Astrocyte (in vitro differentiated cells and primary cell): ENCODE measurements around the gene DNAJB1. TPM values are rescaled to one million over a fixed set of nuclear protein-coding genes. Genes with fewer than 3 reads are reported as not detected.
"Not testable (repeated sequence)": the region's sequence is repeated elsewhere in the genome, so short reads cannot be mapped to it uniquely, and the experiment has no call there.

Experiments
- DNase-seq: peaks from one replicate; pipeline ENCODE4 v3.0.0-alpha.2; 2010; ENCODE audit warnings: low read depth
- FAIRE-seq: peaks from 2 replicates; lab custom pipeline; 2011; peaks lifted over from hg19 to GRCh38; lab: Jason Lieb, UNC
- H2AFZ ChIP-seq: 2 replicates; pipeline ENCODE4 v1.6.0; 2012; ENCODE audit warnings: low read depth, low read length, inconsistent platforms
- H3K27ac ChIP-seq: 2 replicates; pipeline ENCODE4 v1.5.1; 2011; ENCODE audit warnings: low read depth, low read length, inconsistent platforms
- H3K27me3 ChIP-seq: 2 replicates; pipeline ENCODE4 v1.6.0; 2011; ENCODE audit warnings: low read length, inconsistent platforms; ENCODE audit not compliant: insufficient read depth
- H3K36me3 ChIP-seq: 2 replicates; pipeline ENCODE4 v1.5.1; 2011; ENCODE audit warnings: low read length, inconsistent platforms; ENCODE audit not compliant: insufficient read depth
- H3K4me1 ChIP-seq: 2 replicates; pipeline ENCODE4 v1.5.1; 2011; ENCODE audit warnings: low read length, inconsistent platforms; ENCODE audit not compliant: insufficient read depth
- H3K4me2 ChIP-seq: 2 replicates; pipeline ENCODE4 v1.6.0; 2012; ENCODE audit warnings: low read length, inconsistent platforms
- H3K4me3 ChIP-seq: 2 replicates; pipeline ENCODE4 v1.5.1; 2011; ENCODE audit warnings: low read depth, mild to moderate bottlenecking, low read length, inconsistent platforms; ENCODE audit not compliant: insufficient read depth
- H3K79me2 ChIP-seq: 2 replicates; pipeline ENCODE4 v1.6.0; 2012; ENCODE audit warnings: mild to moderate bottlenecking, low read length, inconsistent platforms; ENCODE audit not compliant: insufficient read depth
- H3K9ac ChIP-seq: 2 replicates; pipeline ENCODE4 v1.6.0; 2012; ENCODE audit warnings: mild to moderate bottlenecking, low read length, inconsistent platforms
- H3K9me3 ChIP-seq: 2 replicates; pipeline ENCODE4 v1.5.1; 2012; ENCODE audit warnings: low read depth, mild to moderate bottlenecking, low read length, inconsistent platforms; ENCODE audit not compliant: insufficient read depth
- H4K20me1 ChIP-seq: 2 replicates; pipeline ENCODE4 v1.6.0; 2012; ENCODE audit warnings: low read length, inconsistent platforms; ENCODE audit not compliant: insufficient read depth
- H3K27ac Mint-ChIP-seq: one replicate; pipeline ENCODE4 v1.8.0; 2021; ENCODE audit warnings: mild to moderate bottlenecking, mixed read lengths; ENCODE audit not compliant: unreplicated experiment
- H3K27me3 Mint-ChIP-seq: one replicate; pipeline ENCODE4 v1.8.0; 2021; ENCODE audit warnings: low read depth, mixed read lengths; ENCODE audit not compliant: unreplicated experiment
- H3K36me3 Mint-ChIP-seq: one replicate; pipeline ENCODE4 v1.8.0; 2021; ENCODE audit warnings: low read depth, mixed read lengths; ENCODE audit not compliant: unreplicated experiment
- H3K4me1 Mint-ChIP-seq: one replicate; pipeline ENCODE4 v1.8.0; 2021; ENCODE audit warnings: low read depth, mixed read lengths; ENCODE audit not compliant: unreplicated experiment
- H3K4me3 Mint-ChIP-seq: one replicate; pipeline ENCODE4 v1.8.0; 2021; ENCODE audit warnings: mild to moderate bottlenecking, moderate library complexity, mixed read lengths; ENCODE audit not compliant: unreplicated experiment
- H3K9me3 Mint-ChIP-seq: one replicate; pipeline ENCODE4 v1.8.0; 2021; ENCODE audit warnings: mild to moderate bottlenecking, mixed read lengths; ENCODE audit not compliant: unreplicated experiment
- CTCF ChIP-seq: IDR thresholded peaks from 2 replicates; pipeline ENCODE4 v1.5.1; 2011; ENCODE audit warnings: low read depth, mild to moderate bottlenecking, inconsistent platforms, low read length, moderate library complexity; ENCODE audit not compliant: insufficient read depth
- EZH2 ChIP-seq: IDR thresholded peaks from 2 replicates; pipeline ENCODE4 v1.6.1; 2012; ENCODE audit warnings: mild to moderate bottlenecking, low read length, inconsistent platforms; ENCODE audit not compliant: insufficient read depth
- total RNA-seq: library from RNA; stranded (reverse); gene quantifications from 2 replicates; pipeline ENCODE4 v1.2.1, GENCODE V29; 2021

Gene DNAJB1
- total RNA-seq, 1 donor from 2014 or later, result 105 TPM

GRCh38 chr19:14553042-14553938 lies 35.1 kb upstream of the DNAJB1 start:
- Histone ChIP-seq H3K27ac (no peak overlapping the region), H3K79me2 (peaks cover 10% of the 10 kb centered on the region), H3K9me3 (no peaks in the 10 kb centered on the region), H2AFZ (no peak overlapping the region), H3K4me1 (peaks cover 7% of the 10 kb centered on the region), H3K4me3 (no peak overlapping the region), H3K36me3 (peaks cover 2% of the 10 kb centered on the region), H3K27me3 (no peaks in the 10 kb centered on the region), H3K4me2 (no peak overlapping the region), H4K20me1 (peaks cover 35% of the 10 kb centered on the region), H3K9ac (no peak overlapping the region)
- Mint-ChIP-seq H3K4me3 (no peak overlapping the region), H3K27me3 (no peaks in the 10 kb centered on the region), H3K27ac (no peak overlapping the region), H3K4me1 (peaks cover 19% of the 10 kb centered on the region), H3K9me3 (no peaks in the 10 kb centered on the region), H3K36me3 (peaks cover 1% of the 10 kb centered on the region)
- TF ChIP-seq EZH2 (no peak), CTCF (no peak)
- FAIRE-seq (no peak), DNase-seq (no peak)

GRCh38 chr19:14552006-14552360 lies 33.8 kb upstream of the DNAJB1 start:
- not testable (repeated sequence) for H3K27me3 Mint-ChIP-seq, H3K79me2 ChIP-seq, H3K9me3 Mint-ChIP-seq, H3K27ac Mint-ChIP-seq, H3K9ac ChIP-seq, H3K36me3 ChIP-seq, H3K4me3 Mint-ChIP-seq, DNase-seq, H3K36me3 Mint-ChIP-seq, H3K4me1 ChIP-seq, H3K27me3 ChIP-seq, H2AFZ ChIP-seq, H3K27ac ChIP-seq, H3K4me3 ChIP-seq, FAIRE-seq, H3K9me3 ChIP-seq, H3K4me2 ChIP-seq
- H4K20me1 ChIP-seq, result peaks cover 37% of the 10 kb centered on the region
- H3K4me1 Mint-ChIP-seq, result peaks cover 19% of the 10 kb centered on the region

GRCh38 chr19:14551134-14552005 lies 33.2 kb upstream of the DNAJB1 start:
- not testable (repeated sequence) for H3K79me2 ChIP-seq, FAIRE-seq, H3K4me3 Mint-ChIP-seq, H3K9ac ChIP-seq, H3K4me3 ChIP-seq, H3K27ac ChIP-seq, H3K27me3 Mint-ChIP-seq, H3K27me3 ChIP-seq, H3K9me3 ChIP-seq, H3K4me1 ChIP-seq, H3K9me3 Mint-ChIP-seq, H3K36me3 ChIP-seq, H2AFZ ChIP-seq, H3K4me2 ChIP-seq, DNase-seq, H3K36me3 Mint-ChIP-seq
- H3K4me1 Mint-ChIP-seq, result peaks cover 19% of the 10 kb centered on the region
- peaks cover 35% of the 10 kb centered on the region for H4K20me1 ChIP-seq
- H3K27ac Mint-ChIP-seq, result peak overlapping the region; percentile 66
